GM18498 (cell line): ENCODE results near the gene CBX1.
A peak's percentile ranks its signal among the peaks of the same experiment; 100 is the strongest.
"Not testable (repeated sequence)": the region's sequence is repeated elsewhere in the genome, so short reads cannot be mapped to it uniquely, and the experiment has no call there.

Source experiments
- ATAC-seq: cut with Tn5 transposase; IDR thresholded peaks from one replicate; pipeline ENCODE4 v1.9.1; 2021; ENCODE audit warnings: mild to moderate bottlenecking, moderate library complexity; ENCODE audit not compliant: unreplicated experiment

CBX1 gene

GRCh38 chr17:48074322-48075081 is 26.8 kb downstream of the CBX1 start:
- no peak for ATAC-seq

DNA sequence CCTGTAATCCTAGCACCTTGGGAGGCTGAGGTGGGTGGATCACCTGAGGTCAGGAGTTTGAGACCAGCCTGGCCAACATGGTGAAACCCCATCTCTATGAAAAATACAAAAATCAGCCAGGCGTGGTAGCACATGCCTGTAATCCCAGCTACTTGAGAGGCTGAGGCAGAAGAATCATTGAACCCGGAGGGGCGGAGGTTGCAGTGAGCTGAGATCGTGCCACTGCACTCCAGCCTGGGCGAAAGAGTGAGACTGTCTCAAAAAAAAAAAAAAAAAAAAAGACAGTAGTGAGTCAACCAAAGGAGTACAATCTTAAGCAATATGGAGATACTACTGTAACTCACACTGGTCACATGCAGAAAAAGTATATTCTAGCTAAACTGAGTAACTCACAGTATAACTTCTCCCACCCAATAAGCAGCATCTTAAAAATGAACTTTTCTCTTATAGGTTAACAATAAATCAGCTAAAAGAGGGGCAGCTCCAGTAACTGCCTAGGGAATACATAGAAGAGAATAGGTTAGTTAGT is 27.6 kb downstream of the CBX1 start:
- not testable (repeated sequence) for ATAC-seq

DNA sequence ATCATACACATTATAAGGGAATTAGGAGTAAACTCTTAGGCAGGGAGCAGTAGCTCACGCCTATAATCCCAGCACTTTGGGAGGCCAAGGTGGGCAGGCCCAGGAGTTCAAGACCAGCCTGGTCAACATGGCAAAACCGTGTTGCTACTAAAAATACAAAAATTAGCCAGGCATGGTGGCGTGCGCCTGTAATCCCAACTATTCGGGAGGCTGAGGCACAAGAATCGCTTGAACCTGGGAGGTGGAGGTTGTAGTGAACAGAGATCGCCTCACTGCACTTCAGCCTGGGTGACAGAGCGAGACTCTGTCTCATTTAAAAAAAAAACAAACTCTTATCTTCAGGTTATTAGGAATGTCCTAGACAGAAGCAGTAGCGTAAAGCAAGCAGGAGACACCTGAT is 28.5 kb downstream of the CBX1 start:
- not testable (repeated sequence) for ATAC-seq

DNA sequence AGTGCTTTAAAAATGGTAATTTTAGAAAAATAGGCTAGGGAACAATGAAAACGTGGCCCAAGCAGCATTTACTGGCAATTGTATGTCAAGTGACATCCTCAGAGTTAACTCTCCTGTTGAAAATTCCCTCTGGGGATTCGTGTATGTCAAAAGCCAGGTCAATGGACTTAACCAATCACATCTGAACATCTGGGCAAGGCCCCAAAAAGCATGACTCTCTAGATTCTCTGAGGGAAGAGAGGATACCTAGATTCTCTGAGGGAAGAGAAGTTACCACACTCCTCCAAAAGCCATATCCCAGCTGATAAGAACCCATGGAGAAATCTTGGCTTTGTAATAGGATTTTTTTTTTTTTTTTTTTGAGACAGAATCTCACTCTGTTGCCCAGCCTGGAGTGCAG is 29.6 kb downstream of the CBX1 start:
- no peak for ATAC-seq

DNA sequence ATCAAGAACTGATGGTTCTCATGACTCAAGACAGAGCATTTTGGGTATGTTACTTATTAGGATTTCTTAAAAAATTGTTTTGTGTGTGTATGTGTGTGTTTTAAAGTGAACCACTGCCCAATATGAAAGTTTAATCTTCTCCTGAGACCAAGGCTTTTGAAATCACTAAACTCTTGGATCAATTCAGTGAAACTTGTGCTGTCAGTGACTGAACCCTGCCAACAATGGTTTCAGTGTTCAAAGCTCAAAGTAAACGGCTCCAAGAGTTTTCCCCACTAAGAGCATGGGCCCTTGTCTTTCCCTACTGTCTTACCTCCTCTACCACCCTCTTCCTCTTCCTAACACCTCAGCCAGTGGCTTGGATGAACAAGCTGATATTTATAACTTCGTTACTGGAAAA is 31.1 kb downstream of the CBX1 start:
- ATAC-seq, result no peak

- ATAC-seq, result no peak
Measured at GRCh38 chr17:48068491-48068961, 32.8 kb downstream of the CBX1 start.

- ATAC-seq, result not testable (repeated sequence)
Measured at GRCh38 chr17:48067808-48068207, 33.5 kb downstream of the CBX1 start.

- no peak for ATAC-seq
Measured at GRCh38 chr17:48067245-48067644, 34.0 kb downstream of the CBX1 start.

DNA sequence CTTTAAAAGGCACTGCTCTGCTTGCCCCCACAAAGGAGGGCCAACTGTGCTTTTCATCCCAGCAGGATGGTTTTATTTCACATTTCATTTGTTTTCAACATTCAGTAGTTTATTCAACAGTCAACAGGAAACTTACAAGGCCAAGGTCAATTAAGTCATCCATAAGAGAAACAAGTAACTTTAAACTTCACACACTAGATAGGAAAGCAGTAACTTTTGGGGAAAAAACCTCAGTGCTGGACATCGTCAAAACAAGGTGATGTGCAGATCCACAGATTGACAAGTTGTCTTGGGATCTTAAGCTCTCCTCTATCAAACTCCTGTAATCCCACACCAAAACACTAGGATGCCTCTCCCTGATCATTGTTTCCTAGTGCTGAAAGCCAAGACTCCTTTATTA is 34.6 kb downstream of the CBX1 start:
- ATAC-seq, result no peak

GRCh38 chr17:48066192-48066591 is 35.1 kb downstream of the CBX1 start:
- no peak for ATAC-seq

- ATAC-seq, result no peak
Measured at GRCh38 chr17:48064638-48065037, 36.6 kb downstream of the CBX1 start.

DNA sequence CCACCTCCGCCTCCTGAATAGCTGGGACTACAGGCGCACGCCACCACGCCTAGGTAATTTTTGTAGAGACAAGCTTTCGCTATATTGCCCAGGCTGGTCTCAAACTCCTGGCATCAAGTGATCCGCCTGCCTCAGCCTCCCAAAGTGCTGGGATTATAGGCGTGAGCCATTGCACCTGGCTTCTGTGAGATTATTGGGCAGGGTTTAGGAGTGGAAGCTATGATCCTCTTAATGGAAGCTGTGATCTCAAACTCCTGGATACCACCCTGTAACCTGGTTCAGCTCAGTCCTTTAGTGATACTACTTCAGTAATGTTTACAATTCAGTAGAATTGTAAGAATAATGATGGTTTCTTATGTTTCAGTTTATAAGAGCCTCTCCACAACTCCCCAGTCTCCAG is 39.0 kb downstream of the CBX1 start:
- no peak for ATAC-seq

DNA sequence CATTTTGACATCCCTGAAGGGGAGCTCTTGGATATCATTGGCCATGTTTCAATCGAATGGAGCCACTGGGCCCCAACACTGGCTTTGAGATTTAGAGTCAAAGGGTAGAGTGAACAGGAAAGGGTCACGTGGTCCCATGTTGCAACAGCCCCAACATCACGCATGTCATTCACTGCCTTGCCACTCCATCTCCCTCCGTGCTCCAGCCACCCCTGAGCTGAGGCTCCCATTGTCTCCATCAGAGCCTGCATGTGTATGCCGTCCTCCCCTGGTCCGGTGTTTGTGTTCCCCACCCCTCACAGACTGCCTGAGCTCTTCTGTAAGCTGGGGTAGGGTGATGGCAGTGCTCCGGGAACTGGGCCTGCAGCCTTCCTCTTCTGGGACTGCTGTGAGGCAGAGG is 41.0 kb downstream of the CBX1 start:
- no peak for ATAC-seq

DNA sequence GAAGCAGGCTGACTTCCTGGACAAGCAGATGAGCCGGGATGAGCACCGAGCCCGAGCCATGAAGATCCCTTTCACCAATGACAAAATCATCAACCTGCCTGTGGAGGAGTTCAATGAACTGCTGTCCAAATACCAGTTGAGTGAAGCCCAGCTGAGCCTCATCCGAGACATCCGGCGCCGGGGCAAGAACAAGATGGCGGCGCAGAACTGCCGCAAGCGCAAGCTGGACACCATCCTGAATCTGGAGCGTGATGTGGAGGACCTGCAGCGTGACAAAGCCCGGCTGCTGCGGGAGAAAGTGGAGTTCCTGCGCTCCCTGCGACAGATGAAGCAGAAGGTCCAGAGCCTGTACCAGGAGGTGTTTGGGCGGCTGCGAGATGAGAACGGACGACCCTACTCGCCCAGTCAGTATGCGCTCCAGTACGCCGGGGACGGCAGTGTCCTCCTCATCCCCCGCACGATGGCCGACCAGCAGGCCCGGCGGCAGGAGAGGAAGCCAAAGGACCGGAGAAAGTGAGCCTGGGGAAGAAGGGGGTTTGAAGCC is 42.1 kb downstream of the CBX1 start:
- ATAC-seq, result no peak

GRCh38 chr17:48058393-48059124 is 42.7 kb downstream of the CBX1 start:
- ATAC-seq, result no peak

- no peak for ATAC-seq
Measured at GRCh38 chr17:48057626-48058025, 43.7 kb downstream of the CBX1 start.

- no peak for ATAC-seq
Measured at GRCh38 chr17:48056879-48057278, 44.4 kb downstream of the CBX1 start.

DNA sequence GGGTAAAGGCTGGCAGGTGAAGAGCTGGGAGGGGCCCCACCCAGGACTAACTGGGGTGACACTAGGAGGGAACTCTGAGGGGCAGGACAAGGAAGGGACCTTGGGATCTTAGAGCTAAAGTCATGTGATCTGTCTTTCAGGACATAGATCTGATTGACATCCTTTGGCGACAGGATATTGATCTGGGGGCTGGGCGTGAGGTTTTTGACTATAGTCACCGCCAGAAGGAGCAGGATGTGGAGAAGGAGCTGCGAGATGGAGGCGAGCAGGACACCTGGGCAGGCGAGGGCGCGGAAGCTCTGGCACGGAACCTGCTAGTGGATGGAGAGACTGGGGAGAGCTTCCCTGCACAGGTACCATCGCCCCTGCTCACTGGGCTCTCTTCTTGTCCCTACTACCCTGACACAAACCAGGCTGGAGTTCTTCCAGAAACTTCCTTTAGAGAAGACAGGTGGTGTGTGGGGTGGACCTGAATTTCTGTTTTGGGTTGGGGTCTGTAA is 45.0 kb downstream of the CBX1 start:
- ATAC-seq, result no peak

DNA sequence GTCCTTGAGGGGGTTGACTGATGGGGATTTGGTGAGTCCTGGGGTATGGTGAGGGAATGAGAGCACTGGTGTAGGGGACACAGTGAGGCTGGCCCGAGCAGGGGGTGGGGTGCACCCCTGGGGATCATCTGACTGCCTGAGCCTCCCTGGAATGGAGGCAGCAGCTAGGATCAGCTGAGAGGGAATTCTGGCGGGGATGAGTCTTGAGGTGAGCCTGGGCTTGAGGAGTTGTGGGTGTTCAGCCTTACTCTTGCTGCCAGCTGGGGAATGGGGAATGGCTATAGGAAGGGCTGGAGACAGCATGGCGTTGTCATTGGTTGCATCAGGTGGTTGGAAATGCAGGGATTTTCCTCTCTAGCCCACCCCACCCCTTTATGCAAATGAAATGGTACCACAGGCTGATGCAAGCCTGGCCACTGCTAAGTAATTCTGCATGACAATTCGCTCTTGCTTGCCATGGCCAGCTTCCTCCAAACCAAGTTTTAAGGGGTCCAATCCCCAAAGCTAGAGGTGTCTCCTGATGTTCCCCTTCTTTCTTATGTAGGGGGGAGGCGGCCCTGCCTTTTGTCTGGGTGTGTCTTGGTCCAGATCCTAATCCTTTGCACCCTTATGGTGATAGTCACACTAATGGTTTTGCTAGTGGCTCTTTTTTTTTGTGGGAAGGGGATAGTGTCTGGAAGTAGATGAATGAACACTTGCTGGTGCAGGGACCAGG is 45.6 kb downstream of the CBX1 start:
- peak; percentile 59 for ATAC-seq

- no peak for ATAC-seq
Measured at GRCh38 chr17:48054238-48055185, 46.8 kb downstream of the CBX1 start.
